GM21786 (cell line): ENCODE results near the gene GALR2.

Experiments
- ATAC-seq: cut with Tn5 transposase; IDR thresholded peaks from one replicate; pipeline ENCODE4 v1.9.1; 2021; ENCODE audit not compliant: unreplicated experiment

Gene GALR2

DNA sequence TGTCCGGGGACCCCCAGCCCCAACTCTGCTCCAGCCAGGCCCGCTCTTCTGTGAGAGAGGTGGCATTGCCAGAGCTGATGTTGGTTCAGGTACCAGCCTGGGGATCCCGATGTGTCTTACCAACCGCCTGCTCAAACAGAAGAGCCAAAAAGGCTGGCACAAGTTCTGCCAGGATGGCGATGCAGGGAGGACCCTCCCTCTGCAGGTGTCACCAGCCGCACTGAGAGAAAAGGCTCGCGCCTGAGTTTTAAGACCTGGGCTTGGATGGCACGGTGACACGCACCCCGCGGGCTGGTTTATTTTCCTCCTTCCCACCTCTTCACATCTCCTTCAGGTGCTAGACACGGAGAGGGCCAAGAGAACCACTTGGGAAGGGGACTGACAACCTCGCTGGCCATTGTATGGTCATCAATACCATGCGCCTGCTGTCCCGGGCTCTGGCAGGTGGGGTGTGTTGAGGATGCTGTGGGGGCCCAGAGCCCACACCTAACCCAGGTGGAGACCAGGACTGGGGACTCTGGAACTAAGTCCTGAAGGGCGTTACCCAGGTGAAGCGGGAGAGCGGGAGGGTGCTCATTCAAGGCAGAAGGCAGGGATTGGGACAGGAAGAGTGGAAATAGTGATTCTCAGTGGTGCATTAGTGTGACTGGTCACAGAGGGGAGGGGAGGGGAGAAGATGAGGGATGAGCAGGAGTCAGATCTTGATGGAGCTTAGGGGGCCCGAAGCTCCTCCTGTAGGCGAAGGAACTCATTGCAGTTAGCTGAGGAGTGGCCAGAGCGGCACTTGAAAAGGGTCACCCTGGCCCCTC lies 50.2 kb downstream of the GALR2 start:
- ATAC-seq: no peak

DNA sequence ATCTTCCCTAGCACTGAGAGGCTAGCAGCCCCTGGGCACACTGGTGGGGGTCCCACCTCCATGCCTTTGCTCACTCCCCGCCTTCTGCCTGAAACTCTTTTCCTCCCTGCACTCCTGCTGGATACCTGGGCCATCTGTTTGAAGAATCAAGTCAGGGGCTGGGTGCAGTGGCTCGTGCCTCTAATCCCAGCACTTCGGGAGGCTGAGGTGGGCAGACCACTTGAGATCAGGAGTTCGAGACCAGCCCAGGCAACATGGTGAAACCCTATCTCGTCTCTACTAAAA lies 50.8 kb downstream of the GALR2 start:
- ATAC-seq: no peak

- no peak for ATAC-seq
Observed at GRCh38 chr17:76125922-76126321, 51.3 kb downstream of the GALR2 start.
